ENCODE measurements around the gene ZBTB47. TPM values are rescaled to one million over a fixed set of nuclear protein-coding genes. Genes with fewer than 3 reads are reported as not detected.

Gene ZBTB47
- total and polyA plus RNA-seq, 2 donors (not counting 3 experiments of a cell fraction or from before 2014, with no cell fraction given) = 10.6 to 14.5 TPM

DNA sequence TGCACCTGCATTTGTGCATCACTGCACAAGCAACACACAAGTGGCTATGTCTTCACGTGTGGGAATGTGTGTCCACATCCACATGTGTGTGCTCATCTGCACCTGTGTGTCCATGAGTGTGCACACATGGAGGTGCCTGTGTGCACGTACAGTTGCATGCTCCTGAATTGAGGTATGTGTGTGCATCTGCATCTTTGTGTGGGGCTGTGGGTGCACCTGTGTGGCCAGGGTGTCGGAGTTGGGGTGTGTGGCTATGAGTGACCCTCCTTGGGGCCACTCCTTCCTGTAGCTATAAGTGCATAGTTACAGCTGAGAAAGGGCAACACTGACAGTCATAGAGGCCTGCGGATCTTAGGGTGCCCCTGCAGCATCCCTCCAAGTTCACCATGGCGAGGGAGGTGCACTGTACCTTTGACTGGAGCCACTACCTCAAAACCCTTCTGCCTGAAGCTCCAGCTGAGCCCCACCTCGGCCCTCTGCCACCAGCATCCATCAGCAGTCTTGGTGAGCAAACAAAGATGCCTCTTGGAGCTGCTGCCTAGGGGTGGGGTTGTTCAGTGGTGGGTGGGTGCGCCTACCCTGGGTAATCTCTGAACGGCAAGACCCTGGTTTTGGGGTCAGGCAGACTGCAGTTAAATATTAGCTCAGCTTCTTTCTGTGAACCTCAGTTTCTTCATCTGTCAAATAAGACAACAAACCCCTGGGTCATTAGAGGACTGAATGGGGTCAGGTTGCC, 54.3 kb downstream of the ZBTB47 start:
- ChIA-PET POLR2A (no interaction called here), CTCF (no interaction called here)
- intact Hi-C loops (cut with micrococcal nuclease) (no loop called here), dilution Hi-C loops (cut with MboI; ENCODE audit: extremely low pct_ligation_motif_present, low sequenced_read_pairs) (no loop called here)
- Histone ChIP-seq H3K27ac (ENCODE audit: insufficient read depth, low read depth, low read length) (no peak overlapping the region), H3K36me3 (ENCODE audit: control insufficient read depth in 2 of 2, extremely low read depth in 1 of 2, insufficient read depth in 2 of 2, low read length in 2 of 2) (no peaks in the 10 kb centered on the region), H3K9ac (replicated peaks; ENCODE audit: extremely low read depth, insufficient read depth, low read length) (no peak overlapping the region), H3K9me1 (replicated peaks; ENCODE audit: control insufficient read depth, extremely low read depth, insufficient read depth, low read length) (no peaks in the 10 kb centered on the region), H3K4me1 (ENCODE audit: control insufficient read depth, extremely low read depth, insufficient read depth, low read length) (no peaks in the 10 kb centered on the region), H4K20me1 (replicated peaks; ENCODE audit: control insufficient read depth, extremely low read depth, insufficient read depth, low read length) (no peaks in the 10 kb centered on the region), H3K79me2 (ENCODE audit: control insufficient read depth, insufficient read depth, low read length) (no peaks in the 10 kb centered on the region), H3K27me3 (ENCODE audit: control insufficient read depth in 2 of 2, insufficient read depth in 2 of 2, low read length in 2 of 2) (no peaks in the 10 kb centered on the region), H2AFZ (ENCODE audit: low read depth, low read length) (no peak overlapping the region), H3K4me3 (replicated peaks in 1 of 3; ENCODE audit: insufficient read depth in 1 of 3, low read depth in 1 of 3, low read length in 3 of 3) (no peak overlapping the region), H3K9me3 (replicated peaks; ENCODE audit: control insufficient read depth, insufficient read depth, low read length) (no peaks in the 10 kb centered on the region), H3K4me2 (ENCODE audit: insufficient read depth, low read length) (no peak overlapping the region)
- no peak for FAIRE-seq
- BruUV-seq (replicated peaks) = no TSS peak
- TF ChIP-seq, protein P1, sequence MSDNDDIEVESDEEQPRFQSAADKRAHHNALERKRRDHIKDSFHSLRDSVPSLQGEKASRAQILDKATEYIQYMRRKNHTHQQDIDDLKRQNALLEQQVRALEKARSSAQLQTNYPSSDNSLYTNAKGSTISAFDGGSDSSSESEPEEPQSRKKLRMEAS (IDR thresholded peaks at IDR 0.05; ENCODE audit: insufficient read depth, insufficient read length) = no peak
- TF ChIP-seq GATA2 (IDR thresholded peaks at IDR 0.05; ENCODE audit: insufficient read depth, insufficient read length, low read depth, low read length) (no peak), MYC (IDR thresholded peaks at IDR 0.05; ENCODE audit: low read depth, low read length) (no peak), FOS (IDR thresholded peaks at IDR 0.05; ENCODE audit: borderline replicate concordance, insufficient read depth, low read length) (no peak), JUN (IDR thresholded peaks at IDR 0.05; ENCODE audit: borderline replicate concordance, insufficient read depth, insufficient read length, low read depth) (no peak), POLR2AphosphoS5 (IDR thresholded peaks at IDR 0.05; ENCODE audit: insufficient read depth, low read depth, low read length) (no peak), EZH2 (IDR thresholded peaks at IDR 0.05; ENCODE audit: borderline replicate concordance, low read depth, low read length, severe bottlenecking) (no peak), POLR2A (IDR thresholded peaks at IDR 0.05; ENCODE audit: low read depth, low read length) (no peak)
- TF ChIP-seq, protein P2, sequence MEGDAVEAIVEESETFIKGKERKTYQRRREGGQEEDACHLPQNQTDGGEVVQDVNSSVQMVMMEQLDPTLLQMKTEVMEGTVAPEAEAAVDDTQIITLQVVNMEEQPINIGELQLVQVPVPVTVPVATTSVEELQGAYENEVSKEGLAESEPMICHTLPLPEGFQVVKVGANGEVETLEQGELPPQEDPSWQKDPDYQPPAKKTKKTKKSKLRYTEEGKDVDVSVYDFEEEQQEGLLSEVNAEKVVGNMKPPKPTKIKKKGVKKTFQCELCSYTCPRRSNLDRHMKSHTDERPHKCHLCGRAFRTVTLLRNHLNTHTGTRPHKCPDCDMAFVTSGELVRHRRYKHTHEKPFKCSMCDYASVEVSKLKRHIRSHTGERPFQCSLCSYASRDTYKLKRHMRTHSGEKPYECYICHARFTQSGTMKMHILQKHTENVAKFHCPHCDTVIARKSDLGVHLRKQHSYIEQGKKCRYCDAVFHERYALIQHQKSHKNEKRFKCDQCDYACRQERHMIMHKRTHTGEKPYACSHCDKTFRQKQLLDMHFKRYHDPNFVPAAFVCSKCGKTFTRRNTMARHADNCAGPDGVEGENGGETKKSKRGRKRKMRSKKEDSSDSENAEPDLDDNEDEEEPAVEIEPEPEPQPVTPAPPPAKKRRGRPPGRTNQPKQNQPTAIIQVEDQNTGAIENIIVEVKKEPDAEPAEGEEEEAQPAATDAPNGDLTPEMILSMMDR (IDR thresholded peaks at IDR 0.05; ENCODE audit: extremely low read depth in 1 of 2, insufficient read depth in 1 of 2, low read depth in 1 of 2, low read length in 2 of 2) = no peak
- DNase-seq (ENCODE audit: low read depth, low spot score) = no peak
